Bronchial epithelial cell (primary cell): ENCODE measurements around the gene POMC. TPM values are rescaled to one million over a fixed set of nuclear protein-coding genes. Genes with fewer than 3 reads are reported as not detected.

ENCODE experiments used
- DNase-seq: peaks from one replicate; pipeline ENCODE4 v3.0.0-alpha.2; 2010; ENCODE audit warnings: low read depth
- FAIRE-seq: peaks from 2 replicates; lab custom pipeline; 2011; peaks lifted over from hg19 to GRCh38; lab: Jason Lieb, UNC
- H3K27me3 ChIP-seq: 2 replicates; pipeline ENCODE4 v1.5.1; 2011; ENCODE audit warnings: low read length; ENCODE audit not compliant: control insufficient read depth, insufficient read depth
- H3K36me3 ChIP-seq: 2 replicates; pipeline ENCODE4 v1.5.1; 2011; ENCODE audit warnings: low read length; ENCODE audit not compliant: control insufficient read depth, insufficient read depth
- H3K4me3 ChIP-seq: 2 replicates; pipeline ENCODE4 v1.5.1; 2011; ENCODE audit warnings: mild to moderate bottlenecking, low read depth, low read length, control low read depth
- CTCF ChIP-seq: IDR thresholded peaks from 2 replicates; pipeline ENCODE4 v1.5.1; 2011; ENCODE audit warnings: mild to moderate bottlenecking, moderate library complexity, low read length, control low read depth, inconsistent platforms; ENCODE audit not compliant: insufficient read depth, severe bottlenecking
- total RNA-seq: library from RNA; depleted of rRNA; stranded (reverse); fragments of >200 nt; gene quantifications from 2 replicates; pipeline ENCODE4 v1.2.1, GENCODE V29; 2014

POMC gene
- total RNA-seq, 1 donor from 2014 or later, result 0.26 TPM

- no peaks in the 10 kb centered on the region for H3K27me3 ChIP-seq
- no peak overlapping the region for H3K4me3 ChIP-seq
- DNase-seq (no peak), FAIRE-seq (no peak)
- H3K36me3 ChIP-seq, result no peaks in the 10 kb centered on the region
- no peak for TF ChIP-seq CTCF
These were observed 56.3 kb downstream of the POMC start for GRCh38 chr2:25112113-25112512.

Other genes starting within 250 kb of the POMC start
- gene ADCY3, start 248.3 kb downstream of the POMC start, total RNA-seq, result 31.1 and 36.0 TPM in 2 replicates
- 5.3 and 7.2 TPM in 2 replicates for gene DNAJC27, start 196.6 kb downstream of the POMC start, total RNA-seq
- 0.13 TPM in 1 of 2 replicates, not detected in the other for gene EFR3B, start 126.5 kb downstream of the POMC start, total RNA-seq
- gene DNMT3A, start 173.3 kb upstream of the POMC start, total RNA-seq, result 12.9 and 21.3 TPM in 2 replicates